ENCODE measurements around the gene BRD2.
A peak's percentile ranks its signal among the peaks of the same experiment; 100 is the strongest.

BRD2 gene

GRCh38 chr6:32977272-32977952 lies 9.0 kb downstream of the BRD2 start:
- DNase-seq (ENCODE audit: low read depth in 2 of 2), result no peak
- H3K4me3 ChIP-seq (replicated peaks in 1 of 2; ENCODE audit: low read depth in 2 of 2, low read length in 2 of 2), result no peak overlapping the region
- no peak for TF ChIP-seq CTCF (IDR thresholded peaks at IDR 0.05; ENCODE audit: low read depth, low read length)

GRCh38 chr6:32977953-32978324 lies 9.5 kb downstream of the BRD2 start:
- no peak overlapping the region for H3K4me3 ChIP-seq (replicated peaks in 1 of 2; ENCODE audit: low read depth in 2 of 2, low read length in 2 of 2)
- TF ChIP-seq CTCF (IDR thresholded peaks at IDR 0.05; ENCODE audit: low read depth, low read length), result no peak

DNA sequence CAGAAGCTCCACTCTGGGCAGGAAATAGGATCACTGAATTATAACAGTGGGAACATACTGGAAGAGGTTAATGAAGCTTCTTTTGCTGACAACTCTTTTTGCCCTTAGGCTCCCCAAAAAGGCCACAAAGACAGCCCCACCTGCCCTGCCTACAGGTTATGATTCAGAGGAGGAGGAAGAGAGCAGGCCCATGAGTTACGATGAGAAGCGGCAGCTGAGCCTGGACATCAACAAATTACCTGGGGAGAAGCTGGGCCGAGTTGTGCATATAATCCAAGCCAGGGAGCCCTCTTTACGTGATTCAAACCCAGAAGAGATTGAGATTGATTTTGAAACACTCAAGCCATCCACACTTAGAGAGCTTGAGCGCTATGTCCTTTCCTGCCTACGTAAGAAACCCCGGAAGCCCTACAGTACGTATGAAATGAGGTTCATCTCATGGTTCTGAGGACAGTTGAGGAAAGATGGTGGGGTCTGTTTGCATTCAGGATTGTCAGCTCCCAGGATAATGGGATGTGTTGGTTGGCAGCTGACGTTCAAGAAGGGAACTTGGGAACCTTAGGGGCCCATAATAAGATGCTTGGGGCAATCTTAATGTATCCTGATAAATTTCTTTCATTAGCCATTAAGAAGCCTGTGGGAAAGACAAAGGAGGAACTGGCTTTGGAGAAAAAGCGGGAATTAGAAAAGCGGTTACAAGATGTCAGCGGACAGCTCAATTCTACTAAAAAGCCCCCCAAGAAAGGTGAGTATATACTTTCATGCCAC lies 11.5 kb downstream of the BRD2 start:
- no peak overlapping the region for H3K4me3 ChIP-seq (replicated peaks in 1 of 2; ENCODE audit: low read depth in 2 of 2, low read length in 2 of 2)
- no peak for DNase-seq (ENCODE audit: low read depth in 2 of 2)
- TF ChIP-seq CTCF (IDR thresholded peaks at IDR 0.05; ENCODE audit: low read depth, low read length), result no peak

More at GRCh38 chr6:32977953-32978324, 9.5 kb downstream of the BRD2 start:
- no peak for DNase-seq (ENCODE audit: low read depth in 2 of 2)

DNA sequence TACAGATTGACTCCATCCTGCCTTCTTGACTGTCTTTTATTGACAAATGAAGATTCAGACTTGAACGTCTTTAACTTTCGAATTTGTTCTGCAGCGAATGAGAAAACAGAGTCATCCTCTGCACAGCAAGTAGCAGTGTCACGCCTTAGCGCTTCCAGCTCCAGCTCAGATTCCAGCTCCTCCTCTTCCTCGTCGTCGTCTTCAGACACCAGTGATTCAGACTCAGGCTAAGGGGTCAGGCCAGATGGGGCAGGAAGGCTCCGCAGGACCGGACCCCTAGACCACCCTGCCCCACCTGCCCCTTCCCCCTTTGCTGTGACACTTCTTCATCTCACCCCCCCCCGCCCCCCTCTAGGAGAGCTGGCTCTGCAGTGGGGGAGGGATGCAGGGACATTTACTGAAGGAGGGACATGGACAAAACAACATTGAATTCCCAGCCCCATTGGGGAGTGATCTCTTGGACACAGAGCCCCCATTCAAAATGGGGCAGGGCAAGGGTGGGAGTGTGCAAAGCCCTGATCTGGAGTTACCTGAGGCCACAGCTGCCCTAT lies 12.2 kb downstream of the BRD2 start:
- TF ChIP-seq CTCF (IDR thresholded peaks at IDR 0.05; ENCODE audit: low read depth, low read length), result no peak
- DNase-seq (ENCODE audit: low read depth in 2 of 2), result no peak
- H3K4me3 ChIP-seq (replicated peaks in 1 of 2; ENCODE audit: low read depth in 2 of 2, low read length in 2 of 2), result no peak overlapping the region

DNA sequence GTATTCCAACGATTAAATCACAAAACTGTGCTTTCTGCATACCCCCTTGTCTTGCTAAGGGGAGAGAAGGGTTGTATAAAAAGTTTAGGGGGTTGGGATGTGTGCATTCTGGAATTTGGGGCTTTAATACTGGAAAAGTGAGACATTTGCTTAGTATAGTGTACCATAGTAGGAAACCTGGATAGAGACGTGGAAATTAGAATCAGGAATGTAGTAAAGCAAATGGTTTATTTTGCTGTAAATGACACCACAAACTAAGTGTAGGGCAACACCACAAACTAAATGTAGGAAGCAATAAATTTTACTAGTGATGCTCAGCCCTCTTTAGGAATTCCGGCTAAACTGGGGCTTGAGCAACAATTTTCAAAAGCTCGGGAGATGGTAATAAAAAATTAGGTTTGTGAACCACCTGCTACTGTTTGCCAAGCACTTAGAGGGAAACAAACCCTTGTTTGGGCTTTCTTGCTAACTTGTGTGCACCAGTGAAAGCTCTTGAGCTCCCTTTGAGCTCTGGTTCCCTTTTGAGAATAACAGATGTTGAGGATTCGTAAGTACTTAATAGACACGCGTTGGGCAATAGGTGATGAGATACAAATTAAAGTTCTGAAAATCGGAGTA lies 13.8 kb downstream of the BRD2 start:
- peak in 1 of 2 donors; percentile 31 for DNase-seq (ENCODE audit: low read depth in 2 of 2)
- TF ChIP-seq CTCF (IDR thresholded peaks at IDR 0.05; ENCODE audit: low read depth, low read length), result no peak
- H3K4me3 ChIP-seq (replicated peaks in 1 of 2; ENCODE audit: low read depth in 2 of 2, low read length in 2 of 2), result no peak overlapping the region

GRCh38 chr6:32982702-32983492 lies 14.5 kb downstream of the BRD2 start:
- no peak for TF ChIP-seq CTCF (IDR thresholded peaks at IDR 0.05; ENCODE audit: low read depth, low read length)
- DNase-seq (ENCODE audit: low read depth in 2 of 2), result peak in 1 of 2 donors; percentile 20
- no peak overlapping the region for H3K4me3 ChIP-seq (replicated peaks in 1 of 2; ENCODE audit: low read depth in 2 of 2, low read length in 2 of 2)
